GM18909 (cell line): Measurements from ENCODE around the gene TP53I3.
A peak's percentile ranks its signal among the peaks of the same experiment; 100 is the strongest.
"Not testable (repeated sequence)": the region's sequence is repeated elsewhere in the genome, so short reads cannot be mapped to it uniquely, and the experiment has no call there.

Experiments
- ATAC-seq: cut with Tn5 transposase; IDR thresholded peaks from one replicate; pipeline ENCODE4 v1.9.1; 2021; ENCODE audit warnings: mild to moderate bottlenecking; ENCODE audit not compliant: unreplicated experiment, poor library complexity

Gene TP53I3

DNA sequence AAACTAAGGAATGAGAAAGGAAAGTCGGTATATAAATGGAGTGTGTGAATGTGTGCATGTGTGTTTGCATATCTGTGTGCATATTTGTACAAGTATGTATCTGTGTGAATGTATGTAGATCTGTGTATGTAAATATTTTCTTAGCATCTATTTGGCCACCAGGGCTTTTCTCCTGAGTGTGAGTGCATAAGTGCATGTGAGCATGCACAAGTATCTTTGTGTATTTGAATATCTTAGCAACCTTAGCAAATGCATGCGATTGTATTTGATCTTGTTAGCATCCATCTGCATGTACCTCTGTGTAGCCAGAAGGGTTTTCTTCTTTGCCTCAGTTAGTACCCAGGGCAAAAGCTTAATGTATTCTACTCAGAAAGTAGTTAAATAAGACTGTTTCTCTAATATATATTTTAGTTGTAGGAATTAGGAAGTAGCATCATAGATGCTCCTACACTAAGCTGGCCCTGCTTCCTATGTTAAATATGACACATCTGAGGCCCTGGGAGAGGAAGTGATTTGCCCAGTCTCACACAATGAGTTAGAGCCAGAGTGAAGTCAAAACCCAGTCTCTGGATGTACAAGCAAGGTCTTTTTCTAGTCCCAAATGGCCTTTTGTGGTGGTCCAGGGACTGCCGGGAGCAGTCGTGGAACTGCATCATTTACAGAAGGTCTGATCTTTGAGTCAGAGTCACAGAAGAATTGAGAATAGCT lies 25.9 kb downstream of the TP53I3 start:
- ATAC-seq = no peak

DNA sequence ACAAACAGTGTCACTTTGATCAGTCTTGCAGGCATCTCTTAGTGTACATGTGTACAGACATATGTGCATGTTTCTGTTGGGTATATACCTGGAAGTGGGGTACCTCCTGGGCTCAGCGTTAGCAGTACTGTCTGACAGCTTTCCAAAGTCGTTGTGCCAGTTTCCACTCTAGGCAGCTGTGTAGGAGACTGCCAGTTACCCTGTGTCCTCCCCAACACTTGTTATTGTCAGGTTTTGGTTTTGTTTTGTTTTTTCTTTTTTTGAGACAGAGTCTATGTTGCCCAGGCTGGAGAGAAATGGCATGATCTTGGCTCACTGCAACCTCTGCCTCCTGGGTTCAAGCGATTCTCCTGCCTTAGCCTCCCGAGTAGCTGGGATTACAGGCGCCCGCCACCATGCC lies 28.9 kb downstream of the TP53I3 start:
- ATAC-seq = no peak

DNA sequence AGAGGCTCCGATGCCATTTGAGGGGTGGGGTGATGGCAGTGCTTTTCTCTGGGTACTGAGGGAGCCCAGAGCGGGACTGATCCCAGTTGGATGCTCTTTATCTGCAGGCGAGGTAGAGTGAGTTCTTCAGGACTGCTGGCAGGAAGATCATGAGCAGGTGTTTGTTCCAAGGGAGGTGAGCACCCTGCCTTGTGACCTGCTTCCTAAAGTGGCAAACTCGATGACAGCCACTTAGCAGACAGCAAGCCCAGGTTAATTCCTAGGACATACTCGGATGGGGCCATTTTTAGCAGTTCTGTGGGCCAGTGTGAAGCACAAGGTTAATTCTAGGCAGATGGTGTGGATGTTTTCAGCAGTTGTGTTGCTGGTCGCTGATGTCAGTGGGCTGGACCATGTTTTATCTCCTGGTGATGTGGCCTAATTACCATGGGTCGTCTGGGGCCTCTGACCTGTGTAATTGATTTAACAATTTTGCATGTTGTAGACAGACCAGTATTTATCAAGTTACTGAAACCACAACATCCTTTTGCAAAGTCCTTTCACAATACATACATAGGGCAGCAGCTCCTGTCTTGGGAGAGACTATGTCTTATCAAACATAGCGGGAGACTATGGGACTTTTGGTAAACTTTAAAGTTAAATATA lies 30.1 kb downstream of the TP53I3 start:
- ATAC-seq = no peak

DNA sequence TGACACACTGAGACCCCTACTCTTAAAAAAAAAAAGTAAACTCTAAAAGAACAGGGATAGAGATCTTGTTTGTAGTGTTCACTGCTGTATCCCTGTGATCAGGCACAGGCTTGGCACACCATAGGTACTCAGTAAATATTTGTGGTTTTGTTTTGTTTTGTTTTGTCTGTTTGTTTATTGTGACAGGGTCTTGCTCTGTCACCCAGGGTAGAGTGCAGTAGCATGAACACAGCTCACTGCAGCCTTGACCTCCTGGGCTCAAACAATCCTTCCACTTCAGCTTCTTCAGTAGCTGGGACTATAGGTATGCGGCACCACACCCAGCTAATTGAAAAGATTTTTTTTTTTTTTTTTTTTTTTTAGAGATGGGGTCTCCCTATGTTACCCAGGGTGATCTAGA lies 31.7 kb downstream of the TP53I3 start:
- no peak for ATAC-seq

DNA sequence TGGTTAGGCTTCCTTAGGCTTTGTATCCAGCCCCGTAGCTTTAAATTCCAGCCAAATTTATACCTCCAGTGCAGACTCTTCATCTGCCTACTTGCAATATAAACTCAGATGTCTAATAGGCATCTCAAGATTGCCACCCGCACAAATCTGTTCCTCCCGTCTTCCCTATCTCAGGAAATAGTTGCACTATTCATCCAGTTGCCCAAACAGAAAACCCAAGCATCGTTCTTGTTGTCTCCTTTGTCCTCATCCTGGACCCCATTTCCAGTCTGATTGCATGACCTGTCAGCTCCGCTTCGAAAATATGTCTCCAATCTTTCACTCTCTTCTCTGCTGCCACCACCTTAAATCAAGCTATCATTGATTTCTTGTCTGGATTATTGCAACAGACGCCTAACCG lies 32.8 kb downstream of the TP53I3 start:
- ATAC-seq = no peak

DNA sequence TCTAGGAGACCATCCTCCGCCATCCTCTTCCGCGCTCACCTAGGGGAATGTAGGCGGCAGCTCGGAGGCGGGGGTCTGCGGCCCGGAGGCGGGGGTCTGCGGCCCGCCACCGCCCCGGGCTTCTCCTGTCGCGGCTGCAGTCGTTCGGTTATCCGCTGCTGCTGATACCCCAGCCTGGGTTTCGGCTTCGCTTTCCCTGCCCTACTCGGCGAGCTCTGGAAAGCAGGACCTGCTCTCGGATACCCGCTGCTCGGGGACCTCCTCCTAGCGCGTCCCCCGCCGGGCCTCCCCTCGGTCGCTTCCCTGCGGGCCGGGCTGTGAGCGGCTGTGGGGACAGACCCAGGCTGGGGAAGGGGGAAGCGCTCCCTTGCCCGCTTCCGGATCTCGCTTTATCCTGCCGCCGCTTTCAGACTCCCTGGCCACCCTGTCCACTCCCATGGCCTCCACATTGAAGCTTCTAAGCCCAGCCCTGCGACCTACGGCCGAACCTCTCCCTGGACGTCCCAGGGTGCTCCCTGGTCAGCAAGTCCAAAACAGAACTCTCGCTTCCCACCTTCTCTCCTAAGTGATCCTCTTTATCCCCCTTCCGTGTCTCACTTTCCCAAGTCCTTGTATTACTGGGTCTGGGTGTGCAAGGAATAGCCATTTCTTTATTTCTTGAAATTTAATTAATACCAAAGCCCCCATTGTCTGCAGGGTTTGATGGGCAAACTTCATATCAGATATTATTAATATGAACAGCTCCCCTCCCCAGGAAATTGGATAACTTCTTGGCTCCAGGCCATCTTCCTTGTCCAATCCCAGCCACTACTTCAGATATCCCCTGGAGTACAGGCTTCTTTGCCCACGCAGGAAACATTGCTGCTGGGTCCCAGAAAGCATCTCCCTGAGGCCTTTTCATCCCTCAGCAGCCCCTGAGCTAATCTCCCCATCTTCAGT lies 34.3 kb downstream of the TP53I3 start:
- ATAC-seq = no peak

DNA sequence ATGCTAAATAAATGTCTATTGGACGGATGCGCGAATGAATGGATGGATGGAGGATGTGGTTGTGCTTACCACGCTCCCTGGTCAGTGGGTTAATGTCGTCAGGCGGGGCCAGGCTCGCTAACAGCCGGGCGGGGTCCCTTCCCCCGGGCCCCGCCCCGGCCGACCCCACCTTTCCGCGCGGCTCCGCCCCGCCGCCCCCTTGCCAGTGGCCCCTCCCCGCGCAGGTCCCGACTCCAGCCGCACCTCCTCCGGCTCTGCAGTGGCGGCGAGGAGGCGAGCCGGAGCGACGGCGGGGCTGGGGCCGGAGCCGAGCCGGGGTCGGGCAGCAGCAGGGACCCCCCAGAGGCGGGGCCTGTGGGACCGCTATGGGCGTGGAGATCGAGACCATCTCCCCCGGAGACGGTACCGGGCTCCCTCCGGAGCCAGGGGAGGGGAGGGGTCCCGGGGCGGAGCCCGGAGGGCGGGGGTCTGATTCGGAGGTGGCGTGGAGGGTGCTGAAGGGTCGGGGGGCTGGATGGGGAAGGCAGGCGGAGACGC lies 35.1 kb downstream of the TP53I3 start, which contains the start of gene FKBP1B:
TSS of gene FKBP1B (plus strand) at position 257 of the 537 bp plus-strand sequence. CDS start at position 366, 109 bp downstream.
- no peak for ATAC-seq

DNA sequence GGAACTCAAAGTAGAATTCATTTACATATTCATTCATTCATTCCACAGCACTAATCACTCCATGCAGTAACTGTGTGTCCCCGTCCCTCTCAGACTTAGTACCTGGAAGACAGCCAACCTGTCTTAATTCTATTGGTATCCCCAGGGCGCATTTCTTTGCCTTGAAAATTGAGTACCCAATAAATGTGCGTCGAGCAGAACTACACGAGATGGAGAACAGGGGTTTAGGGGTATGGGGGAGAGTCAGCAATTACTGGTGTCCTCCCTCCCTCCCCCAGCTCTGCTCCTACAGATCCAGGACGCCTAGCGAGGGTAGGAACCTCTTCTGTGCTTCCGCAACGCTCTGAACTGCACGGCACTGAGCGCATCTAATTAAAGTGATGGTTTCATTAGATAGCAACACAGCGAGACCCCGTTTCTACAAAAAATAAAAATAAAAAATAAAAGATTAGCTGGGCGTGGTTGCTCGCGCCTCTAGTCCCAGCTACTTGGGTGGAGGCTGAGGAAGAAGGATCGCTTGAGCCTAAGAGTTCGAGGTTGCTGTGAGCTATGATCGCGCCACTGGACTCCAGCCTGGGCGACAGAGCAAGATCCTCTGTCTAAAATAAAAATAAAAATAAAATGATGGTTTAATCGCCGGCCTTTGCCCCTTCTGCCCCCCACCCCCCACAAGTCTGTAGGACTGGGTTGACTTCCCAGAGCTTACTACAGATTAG lies 35.7 kb downstream of the TP53I3 start:
- no peak for ATAC-seq

DNA sequence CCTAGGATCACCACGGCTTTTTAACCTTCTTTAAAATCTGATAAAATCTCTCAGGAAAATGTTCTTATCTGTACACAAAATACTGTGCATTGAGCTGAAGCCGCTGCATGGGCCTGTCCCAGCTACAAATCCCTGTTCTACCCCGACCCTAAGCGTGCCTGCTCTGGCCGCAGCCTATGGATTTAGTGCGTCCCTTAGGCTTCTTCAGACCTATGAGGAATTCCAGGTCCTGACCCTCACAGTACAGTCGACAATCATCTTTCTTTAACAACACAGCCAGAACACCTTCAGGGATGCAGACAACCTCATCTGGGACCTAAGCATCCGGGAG lies 37.0 kb downstream of the TP53I3 start:
- peak; percentile 0 for ATAC-seq

DNA sequence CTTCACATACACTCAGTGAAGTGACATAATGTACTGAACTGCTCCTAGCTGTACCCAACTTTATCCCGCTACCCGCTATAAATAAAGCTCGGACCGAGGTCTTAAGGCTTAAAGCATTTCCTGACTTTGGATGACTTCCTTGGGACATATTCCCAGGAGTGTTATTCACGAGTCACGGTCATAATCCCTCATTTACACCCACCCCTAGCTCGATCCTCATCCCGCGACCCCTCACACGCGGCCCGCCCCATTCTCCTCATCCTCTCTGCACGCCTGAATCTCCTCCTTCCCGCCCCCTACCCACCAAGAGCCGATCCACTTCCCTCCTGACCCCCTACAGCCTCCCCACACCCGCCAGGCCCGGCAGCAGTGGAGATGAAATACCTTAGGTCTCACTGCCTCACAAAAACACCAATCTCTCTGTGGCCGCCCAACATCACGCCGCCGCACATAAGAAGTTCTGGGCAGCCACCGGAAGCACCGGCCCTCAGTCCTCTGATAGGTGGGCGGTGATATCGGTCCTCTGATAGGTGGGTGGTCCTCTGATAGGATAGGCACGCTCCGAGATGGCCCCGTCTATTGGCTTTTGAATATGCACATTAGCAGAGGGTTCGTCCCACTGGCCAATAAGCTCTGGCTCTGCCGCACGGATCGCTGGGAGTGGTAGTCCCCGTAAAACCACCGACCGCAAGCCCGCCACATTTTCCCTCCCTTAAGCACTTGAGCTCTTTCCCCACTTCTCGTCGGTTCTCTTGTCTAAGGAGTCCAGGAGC lies 37.5 kb downstream of the TP53I3 start, which contains the start of gene WDCP:
TSS of gene WDCP (minus strand) at position 462 of the 773 bp plus-strand sequence. CDS start 7,897 bp downstream, outside the sequence.
- peak; percentile 99 for ATAC-seq

DNA sequence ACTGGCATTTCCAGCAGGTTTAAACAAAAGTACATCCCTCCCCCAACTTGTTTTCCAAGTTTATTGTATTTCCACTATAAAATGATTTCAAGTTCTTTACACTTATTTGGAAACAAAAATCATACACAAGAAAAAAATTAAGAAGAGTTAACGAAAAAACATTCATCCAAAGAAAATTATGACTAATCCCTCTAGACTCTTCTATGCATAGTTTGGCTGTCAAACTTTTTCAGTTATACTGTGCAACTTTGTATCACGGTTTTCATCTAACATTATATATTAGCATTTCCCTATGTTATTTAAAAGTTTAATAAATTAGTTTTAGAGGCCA lies 38.1 kb downstream of the TP53I3 start:
- ATAC-seq = no peak

DNA sequence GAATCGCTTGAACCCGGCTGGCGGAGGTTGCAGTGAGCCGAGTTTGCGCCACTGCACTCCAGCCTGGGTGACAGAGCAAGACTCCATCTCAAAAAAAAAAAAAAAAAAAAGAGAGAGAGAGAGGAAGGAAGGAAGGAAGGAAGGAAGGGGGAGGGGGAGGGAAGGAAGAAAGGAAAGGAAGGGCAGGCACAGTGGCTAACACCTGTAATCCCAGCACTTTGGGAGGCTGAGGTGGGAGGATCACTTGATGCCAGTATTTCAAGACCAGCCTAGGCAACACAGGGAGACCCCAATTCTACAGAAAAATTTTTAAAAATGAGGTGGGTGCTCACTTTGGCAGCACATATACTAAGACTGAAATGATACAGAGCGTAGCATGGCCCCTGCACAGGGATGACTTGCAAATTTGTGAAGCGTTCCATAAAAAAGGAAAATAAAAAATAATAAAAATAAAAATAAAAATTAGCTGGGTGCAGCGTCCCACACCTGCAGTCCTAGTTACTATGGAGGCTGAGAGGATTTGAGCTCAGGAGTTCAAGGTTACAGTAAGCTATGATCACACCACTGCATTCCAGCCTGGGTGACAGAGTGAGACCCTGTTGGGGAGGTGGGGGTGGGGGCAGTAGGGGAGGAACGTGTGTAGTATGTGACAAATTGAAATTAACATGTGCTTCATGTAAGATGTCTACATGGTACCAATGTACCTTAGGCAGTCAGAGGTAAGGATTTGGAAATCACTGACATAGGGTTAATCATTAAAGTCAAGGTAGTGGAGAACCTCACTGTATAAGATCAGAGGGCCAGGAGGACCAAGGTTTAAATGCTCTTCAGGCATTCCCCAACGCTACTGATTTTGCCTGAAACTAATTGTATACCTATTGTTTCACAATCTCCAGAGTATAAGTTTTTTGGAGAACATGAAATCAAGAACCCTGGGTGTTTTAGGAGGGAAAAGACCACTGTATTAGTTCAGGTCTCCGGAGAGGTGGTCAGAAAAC lies 38.8 kb downstream of the TP53I3 start:
- ATAC-seq = no peak

DNA sequence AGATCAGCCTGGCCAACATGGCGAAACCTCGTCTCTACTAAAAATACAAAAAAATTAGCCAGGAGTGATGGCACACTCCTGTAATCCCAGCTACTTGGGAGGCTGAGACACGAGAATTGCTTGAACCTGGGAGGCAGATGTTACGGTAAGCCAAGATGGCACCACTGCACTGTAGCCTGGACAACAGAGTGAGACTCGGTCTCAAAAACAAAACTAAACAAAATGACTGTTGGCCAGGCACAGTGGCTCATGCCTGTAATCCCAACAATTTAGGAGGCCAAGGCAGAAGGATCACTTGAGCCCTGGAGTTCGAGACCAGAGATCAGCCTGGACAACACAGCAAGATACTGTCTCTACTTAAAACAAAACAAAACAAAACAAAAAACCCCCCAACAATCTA lies 41.5 kb downstream of the TP53I3 start:
- ATAC-seq = not testable (repeated sequence)

DNA sequence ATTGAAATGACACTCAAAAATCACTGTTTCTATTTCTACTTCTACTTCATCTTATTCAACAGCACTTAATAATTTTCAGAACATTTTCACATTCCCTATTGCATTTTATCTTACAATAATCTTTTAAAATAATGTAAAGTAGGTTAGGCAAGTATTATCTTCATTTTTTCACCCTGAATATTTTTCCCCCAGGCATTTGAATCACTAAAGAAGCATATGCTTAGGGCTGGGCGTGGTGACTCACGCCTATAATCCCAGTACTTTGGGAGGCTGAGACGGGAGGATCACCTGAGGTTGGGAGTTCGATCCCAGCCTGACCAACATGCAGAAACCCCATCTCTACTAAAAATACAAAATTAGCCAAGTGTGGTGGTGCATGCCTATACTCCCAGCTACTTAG lies 44.1 kb downstream of the TP53I3 start:
- no peak for ATAC-seq

DNA sequence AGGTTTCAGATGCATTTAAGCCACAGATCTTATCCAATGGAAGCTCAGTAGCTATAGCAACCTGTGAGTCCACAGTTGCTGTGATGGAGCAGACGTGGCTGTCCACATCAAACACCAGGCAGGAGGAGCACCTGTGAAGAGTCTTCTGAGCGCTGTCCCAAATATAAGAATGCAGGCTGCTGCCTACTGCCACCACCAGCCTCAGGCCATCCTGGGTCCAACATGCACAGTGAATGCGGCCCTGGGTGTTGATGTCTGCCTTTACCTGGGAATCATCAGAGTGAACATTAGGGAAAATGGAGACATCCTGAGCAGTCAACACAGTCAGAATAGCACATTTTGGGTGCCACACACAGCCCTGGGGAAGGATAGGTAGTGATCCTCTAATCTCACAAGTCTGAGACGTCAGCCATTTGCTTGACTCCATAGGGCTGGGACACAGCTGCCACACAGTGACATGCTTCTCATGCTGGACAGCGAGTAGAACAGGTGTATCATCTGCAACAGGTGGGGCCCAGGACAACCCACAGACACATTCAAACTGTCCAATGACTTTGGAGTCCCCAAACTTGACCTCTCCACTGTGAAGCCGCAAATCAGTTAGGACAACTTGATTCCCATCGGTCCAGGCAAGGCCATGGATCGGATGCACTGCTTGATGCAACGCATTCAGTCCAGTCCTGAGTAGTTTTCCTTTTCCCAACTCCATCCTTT lies 45.7 kb downstream of the TP53I3 start:
- ATAC-seq = no peak
